ENCODE measurements around the gene CYB5A. TPM values are rescaled to one million over a fixed set of nuclear protein-coding genes. Genes with fewer than 3 reads are reported as not detected.

Gene CYB5A
- total and polyA plus RNA-seq, 12 donors, result 40.4 to 121 (median 76.3) TPM

DNA sequence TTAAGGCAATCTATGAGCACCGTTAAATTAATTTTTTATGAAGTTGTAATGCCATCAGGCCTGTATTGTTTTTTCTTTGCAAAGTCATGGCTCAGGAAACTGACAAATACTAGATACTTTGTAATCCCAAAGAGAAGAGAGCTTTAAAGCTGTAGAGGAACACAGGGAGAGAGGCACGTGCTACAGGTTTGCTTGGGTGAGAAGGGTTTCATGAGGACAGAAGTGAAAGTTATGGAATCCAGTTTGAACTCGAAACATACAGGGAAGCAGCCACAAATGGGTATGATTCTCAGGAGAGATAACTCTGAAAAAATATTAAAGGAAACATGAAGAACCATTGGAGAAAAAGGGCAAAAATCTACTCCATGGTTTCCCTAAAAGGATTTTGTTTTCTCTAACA lies 49.8 kb downstream of the CYB5A start:
- H3K36me3 ChIP-seq, result no peaks in the 10 kb centered on the region
- WGBS, 2 donors, result 83 to 84% methylated on average over 3 of the region's 3 CpGs
- intact Hi-C loops (cut with DNase I), result loop anchor here in 9 of 10 donors (1.0 to 5.0 kb wide), 5 partner anchors 89 to 101 kb away; no protein-coding TSS in a partner anchor
- no peak for ATAC-seq
- H3K27me3 ChIP-seq, result peaks cover 0 to 8% (median 0%) of the 10 kb centered on the region in 7 donors
- no peak overlapping the region for H3K27ac ChIP-seq
- DNase-seq, result no peak
- peaks cover 0 to 5% (median 0%) of the 10 kb centered on the region in 9 donors for H3K4me1 ChIP-seq
- no peaks in the 10 kb centered on the region for H3K9me3 ChIP-seq
- H3K4me3 ChIP-seq, result no peak overlapping the region
- TF ChIP-seq, protein P1, sequence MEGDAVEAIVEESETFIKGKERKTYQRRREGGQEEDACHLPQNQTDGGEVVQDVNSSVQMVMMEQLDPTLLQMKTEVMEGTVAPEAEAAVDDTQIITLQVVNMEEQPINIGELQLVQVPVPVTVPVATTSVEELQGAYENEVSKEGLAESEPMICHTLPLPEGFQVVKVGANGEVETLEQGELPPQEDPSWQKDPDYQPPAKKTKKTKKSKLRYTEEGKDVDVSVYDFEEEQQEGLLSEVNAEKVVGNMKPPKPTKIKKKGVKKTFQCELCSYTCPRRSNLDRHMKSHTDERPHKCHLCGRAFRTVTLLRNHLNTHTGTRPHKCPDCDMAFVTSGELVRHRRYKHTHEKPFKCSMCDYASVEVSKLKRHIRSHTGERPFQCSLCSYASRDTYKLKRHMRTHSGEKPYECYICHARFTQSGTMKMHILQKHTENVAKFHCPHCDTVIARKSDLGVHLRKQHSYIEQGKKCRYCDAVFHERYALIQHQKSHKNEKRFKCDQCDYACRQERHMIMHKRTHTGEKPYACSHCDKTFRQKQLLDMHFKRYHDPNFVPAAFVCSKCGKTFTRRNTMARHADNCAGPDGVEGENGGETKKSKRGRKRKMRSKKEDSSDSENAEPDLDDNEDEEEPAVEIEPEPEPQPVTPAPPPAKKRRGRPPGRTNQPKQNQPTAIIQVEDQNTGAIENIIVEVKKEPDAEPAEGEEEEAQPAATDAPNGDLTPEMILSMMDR (IDR thresholded peaks at IDR 0.05), result no peak

DNA sequence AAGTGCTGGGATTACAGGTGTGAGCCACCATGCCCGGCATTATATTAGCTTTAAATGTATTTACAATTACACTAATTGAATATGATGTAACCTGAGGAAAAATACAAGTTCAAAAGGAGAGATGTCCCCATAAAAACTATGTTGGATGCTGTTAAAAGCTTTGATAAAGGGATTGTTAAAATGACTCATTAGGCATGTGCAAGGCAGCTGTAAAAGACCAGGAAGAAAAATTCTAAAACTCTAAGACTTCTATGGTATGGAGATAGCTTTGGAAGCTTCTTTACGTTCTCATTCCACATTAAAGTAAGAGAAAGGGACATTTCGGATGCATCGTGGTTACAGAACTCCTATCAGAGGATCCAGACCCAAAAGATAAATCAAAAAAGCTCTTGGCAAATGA lies 50.3 kb downstream of the CYB5A start:
- ATAC-seq (no peak), DNase-seq (no peak)
- TF ChIP-seq, protein P1 (IDR thresholded peaks at IDR 0.05), result no peak
- Histone ChIP-seq H3K36me3 (no peaks in the 10 kb centered on the region), H3K27ac (no peak overlapping the region), H3K27me3 (peaks cover 0 to 8% (median 0%) of the 10 kb centered on the region in 7 donors), H3K4me3 (no peak overlapping the region), H3K9me3 (no peaks in the 10 kb centered on the region), H3K4me1 (peaks cover 0 to 5% (median 0%) of the 10 kb centered on the region in 9 donors)
- WGBS, 2 donors, result 89 to 92% methylated on average over 4 of the region's 4 CpGs
- intact Hi-C loops (cut with DNase I), result loop anchor here in 5 of 10 donors (5.0 kb wide), 1 partner anchor 101 kb away; no protein-coding TSS in a partner anchor

DNA sequence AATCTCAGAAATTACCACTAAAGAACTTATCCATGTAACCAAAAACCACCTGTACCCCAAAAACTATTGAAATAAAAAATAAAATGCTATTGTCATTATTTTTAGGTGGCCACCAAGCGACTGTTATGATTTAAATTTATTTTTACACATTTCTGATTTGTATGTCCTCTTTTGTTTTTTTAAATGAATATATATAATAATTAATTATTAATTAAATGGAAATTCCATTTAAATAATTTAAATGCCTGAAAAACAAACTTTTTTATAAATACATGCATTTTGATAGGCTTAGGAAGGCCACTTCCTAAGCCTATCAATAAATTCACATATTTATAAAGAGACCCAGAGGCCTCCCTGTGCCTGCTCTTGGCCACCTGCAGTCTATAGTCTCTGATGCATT lies 52.2 kb downstream of the CYB5A start:
- WGBS, 2 donors, result 94 to 96% methylated on average over 1 of the region's 1 CpG
- Histone ChIP-seq H3K27me3 (peaks cover 0 to 8% (median 0%) of the 10 kb centered on the region in 7 donors), H3K4me1 (peaks cover 0 to 11% (median 0%) of the 10 kb centered on the region in 9 donors), H3K9me3 (no peaks in the 10 kb centered on the region), H3K27ac (no peak overlapping the region), H3K36me3 (no peaks in the 10 kb centered on the region), H3K4me3 (no peak overlapping the region)
- TF ChIP-seq, protein P1 (IDR thresholded peaks at IDR 0.05), result no peak
- DNase-seq (no peak), ATAC-seq (no peak)
- intact Hi-C loops (cut with DNase I), result no loop called here

DNA sequence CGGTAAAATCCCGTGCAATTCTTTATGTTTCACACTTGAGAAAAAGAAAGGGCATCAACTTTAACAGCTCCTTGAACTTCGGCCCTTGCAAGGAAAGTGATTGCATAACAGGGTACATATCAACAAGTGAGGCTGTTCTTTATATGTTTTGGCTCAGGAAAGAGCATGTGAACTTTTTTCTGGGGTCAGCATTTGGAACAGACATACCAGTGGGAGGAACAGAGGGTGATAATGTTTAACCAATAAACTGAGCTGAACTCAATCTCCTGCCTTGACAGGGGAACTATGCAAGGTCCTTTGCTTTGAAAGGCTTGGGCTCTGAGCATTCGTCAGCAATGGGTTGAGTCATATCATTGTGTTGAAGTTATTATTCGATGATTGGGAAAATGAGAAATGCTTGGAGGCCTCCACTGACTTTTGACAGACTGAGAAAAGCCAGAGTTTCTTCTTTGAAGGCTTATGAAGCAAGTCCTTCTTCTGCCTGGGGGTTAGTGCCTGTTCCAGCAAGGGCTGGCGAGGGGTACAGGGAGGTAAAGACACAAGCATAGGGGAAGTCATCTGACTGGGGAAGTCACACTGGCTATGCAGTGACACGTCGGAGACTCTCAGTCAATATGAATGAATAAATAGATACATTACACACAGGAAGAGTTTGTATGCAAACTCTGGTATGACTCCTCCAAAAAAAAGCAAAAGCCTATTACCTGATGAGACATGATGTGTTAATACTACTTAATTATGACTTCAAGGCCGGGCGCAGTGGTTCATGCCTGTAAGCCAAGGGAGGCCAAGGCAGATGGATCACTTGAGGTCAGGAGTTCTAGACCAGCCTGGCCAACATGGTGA lies 57.2 kb downstream of the CYB5A start:
- ATAC-seq (peak; percentile 58 to 87 (median 75)), DNase-seq (no peak)
- Histone ChIP-seq H3K27me3 (peaks cover 0 to 8% (median 0%) of the 10 kb centered on the region in 7 donors), H3K4me1 (peaks cover 0 to 16% (median 4%) of the 10 kb centered on the region in 9 donors), H3K36me3 (no peaks in the 10 kb centered on the region), H3K4me3 (no peak overlapping the region), H3K9me3 (no peaks in the 10 kb centered on the region), H3K27ac (peak overlapping the region in 3 of 10 donors; percentile 1 to 67 (median 3))
- WGBS, 2 donors, result 58 to 61% methylated on average over 10 of the region's 10 CpGs
- TF ChIP-seq, protein P1 (IDR thresholded peaks at IDR 0.05), result no peak
- intact Hi-C loops (cut with DNase I), result no loop called here

All from heart right ventricle (tissue), 16 donors.